PC-3 (cell line): ENCODE data around the gene JAZF1. TPM values are rescaled to one million over a fixed set of nuclear protein-coding genes. Genes with fewer than 3 reads are reported as not detected.

ENCODE experiments used
- ATAC-seq: fragments of 200-7000 bp; cut with Tn5 transposase; 2 replicates; pipeline ENCODE4 v1.9.1; 2020; ENCODE audit warnings: mild to moderate bottlenecking, moderate library complexity
- BruUV-seq: library from RNA; stranded (reverse); fragments of 400-500 nt; replicated peaks from 2 replicates; lab custom pipeline; 2021; lab: Mats Ljungman, UMichigan
- CTCF ChIA-PET: fragments of 300-600 bp; sonication (Branson Sonifier 250); formaldehyde crosslinking; loops from one replicate; lab custom pipeline; 2022; ENCODE audit warnings: antibody characterized with exemption; lab: Charles Lee
- POLR2A ChIA-PET: fragments of 300-600 bp; sonication (Branson Sonifier 250); formaldehyde crosslinking; loops from one replicate; lab custom pipeline; 2022; ENCODE audit warnings: antibody characterized with exemption; ENCODE audit not compliant: unreplicated experiment; lab: Charles Lee
- DNase-seq: peaks from one replicate; pipeline ENCODE4 v3.0.0-alpha.2; 2015
- H2AFZ ChIP-seq: fragments of 300-600 bp; sonication (generic); 2 replicates; pipeline ENCODE4 v1.6.0; 2016; ENCODE audit warnings: antibody characterized with exemption, low read length
- H3F3A ChIP-seq: fragments of 300-600 bp; sonication (generic); one replicate; pipeline ENCODE4 v1.6.0; 2017; ENCODE audit warnings: antibody characterized with exemption, low read length, control low read depth, mild to moderate bottlenecking; ENCODE audit not compliant: unreplicated experiment
- H3K27ac ChIP-seq: fragments of 300-600 bp; sonication (generic); 2 replicates; pipeline ENCODE4 v1.5.1; 2016; ENCODE audit warnings: mild to moderate bottlenecking, low read length
- H3K27me3 ChIP-seq: fragments of 300-600 bp; sonication (generic); 2 replicates; pipeline ENCODE4 v1.6.1; 2016; ENCODE audit warnings: low read length, mixed read lengths
- H3K36me3 ChIP-seq: fragments of 300-600 bp; sonication (generic); 2 replicates; pipeline ENCODE4 v1.6.1; 2016; ENCODE audit warnings: low read depth, mixed run types, low read length, mixed read lengths
- H3K4me1 ChIP-seq: fragments of 300-600 bp; sonication (generic); 2 replicates; pipeline ENCODE4 v1.5.1; 2016; ENCODE audit warnings: low read length; ENCODE audit not compliant: insufficient read depth
- H3K4me2 ChIP-seq: fragments of 300-600 bp; sonication (generic); 2 replicates; pipeline ENCODE4 v1.6.0; 2016; ENCODE audit warnings: low read length
- H3K4me3 ChIP-seq: fragments of 300-600 bp; sonication (generic); 2 replicates; pipeline ENCODE4 v1.5.1; 2016; ENCODE audit warnings: mild to moderate bottlenecking, low read length, mixed read lengths
- H3K79me2 ChIP-seq: fragments of 300-600 bp; sonication (generic); 2 replicates; pipeline ENCODE4 v1.6.1; 2017; ENCODE audit warnings: low read length, mixed read lengths
- H3K9ac ChIP-seq: fragments of 300-600 bp; sonication (generic); 2 replicates; pipeline ENCODE4 v1.6.0; 2016; ENCODE audit warnings: mild to moderate bottlenecking, low read length
- H3K9me2 ChIP-seq: fragments of 300-600 bp; sonication (generic); replicated peaks from 2 replicates; pipeline ENCODE4 v1.6.1; 2016; ENCODE audit warnings: mixed run types, low read length, mixed read lengths
- H3K9me3 ChIP-seq: fragments of 300-600 bp; sonication (generic); 2 replicates; pipeline ENCODE4 v1.6.1; 2016; ENCODE audit warnings: low read length, mixed read lengths
- H4K20me1 ChIP-seq: fragments of 300-600 bp; sonication (generic); 2 replicates; pipeline ENCODE4 v1.6.1; 2016; ENCODE audit warnings: low read length, mixed read lengths
- EZH2 ChIP-seq: fragments of 300-600 bp; sonication (generic); IDR thresholded peaks from one replicate; pipeline ENCODE4 v1.6.1; 2017; ENCODE audit warnings: antibody characterized with exemption, mild to moderate bottlenecking, low read length; ENCODE audit not compliant: unreplicated experiment
- EZH2phosphoT487 ChIP-seq: fragments of 300-600 bp; sonication (generic); IDR thresholded peaks from 2 replicates; pipeline ENCODE4 v1.6.1; 2018; ENCODE audit warnings: mild to moderate bottlenecking, antibody characterized with exemption, low read length, borderline replicate concordance
- intact Hi-C: fragments of 100-400 bp; cut with micrococcal nuclease; formaldehyde crosslinking; loops from 2 replicates; pipeline ENCODE4 v1.9.0; 2023
- total RNA-seq: library from RNA; depleted of rRNA; stranded (reverse); fragments of >200 nt; gene quantifications from 2 replicates; pipeline ENCODE4 v1.2.3, GENCODE V29; 2014
- TF ChIP-seq, protein P1 (sequence below): fragments of 300-600 bp; sonication (generic); conservative IDR thresholded peaks from 2 replicates; pipeline ENCODE4 v1.5.1; 2017; ENCODE audit warnings: antibody characterized with exemption, low read depth, mild to moderate bottlenecking, low read length

The JAZF1 gene
- total RNA-seq, 1 experiment from 2014 or later = 2.3 TPM

DNA sequence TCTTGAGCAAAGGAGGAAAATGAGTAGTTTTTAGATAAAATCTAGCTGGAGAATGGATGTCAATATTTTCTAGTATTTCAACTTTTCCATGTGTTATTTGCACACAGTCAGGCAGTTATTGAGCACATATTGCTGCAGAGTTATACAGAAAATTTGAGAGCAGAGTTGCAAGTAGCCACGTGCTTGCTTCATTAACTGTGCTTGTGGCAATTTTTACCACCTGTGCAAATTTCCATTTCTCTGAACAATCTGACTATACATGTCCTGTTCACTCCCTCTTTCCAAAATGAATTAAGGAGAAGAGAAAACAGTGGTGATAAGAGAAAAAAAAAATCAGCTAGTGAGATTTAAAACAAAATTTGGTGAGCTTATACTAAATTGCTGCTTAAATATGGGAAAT, 262.1 kb downstream of the JAZF1 start:
- Histone ChIP-seq H3K36me3 (peaks cover 5% of the 10 kb centered on the region; the same call in 1 of the 2 replicates), H3K9ac (no peak overlapping the region), H3K27me3 (no peaks in the 10 kb centered on the region), H3K9me2 (no peaks in the 10 kb centered on the region), H3F3A (no peaks in the 10 kb centered on the region), H4K20me1 (no peaks in the 10 kb centered on the region), H3K4me3 (no peak overlapping the region), H3K27ac (no peak overlapping the region), H3K79me2 (no peaks in the 10 kb centered on the region), H3K4me1 (peaks cover 43% of the 10 kb centered on the region), H2AFZ (no peak overlapping the region), H3K9me3 (no peaks in the 10 kb centered on the region), H3K4me2 (no peak overlapping the region)
- TF ChIP-seq, protein P1, sequence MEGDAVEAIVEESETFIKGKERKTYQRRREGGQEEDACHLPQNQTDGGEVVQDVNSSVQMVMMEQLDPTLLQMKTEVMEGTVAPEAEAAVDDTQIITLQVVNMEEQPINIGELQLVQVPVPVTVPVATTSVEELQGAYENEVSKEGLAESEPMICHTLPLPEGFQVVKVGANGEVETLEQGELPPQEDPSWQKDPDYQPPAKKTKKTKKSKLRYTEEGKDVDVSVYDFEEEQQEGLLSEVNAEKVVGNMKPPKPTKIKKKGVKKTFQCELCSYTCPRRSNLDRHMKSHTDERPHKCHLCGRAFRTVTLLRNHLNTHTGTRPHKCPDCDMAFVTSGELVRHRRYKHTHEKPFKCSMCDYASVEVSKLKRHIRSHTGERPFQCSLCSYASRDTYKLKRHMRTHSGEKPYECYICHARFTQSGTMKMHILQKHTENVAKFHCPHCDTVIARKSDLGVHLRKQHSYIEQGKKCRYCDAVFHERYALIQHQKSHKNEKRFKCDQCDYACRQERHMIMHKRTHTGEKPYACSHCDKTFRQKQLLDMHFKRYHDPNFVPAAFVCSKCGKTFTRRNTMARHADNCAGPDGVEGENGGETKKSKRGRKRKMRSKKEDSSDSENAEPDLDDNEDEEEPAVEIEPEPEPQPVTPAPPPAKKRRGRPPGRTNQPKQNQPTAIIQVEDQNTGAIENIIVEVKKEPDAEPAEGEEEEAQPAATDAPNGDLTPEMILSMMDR = no peak
- TF ChIP-seq EZH2 (no peak), EZH2phosphoT487 (no peak)
- ATAC-seq = no peak
- BruUV-seq = no TSS peak
- intact Hi-C loops = no loop called here
- DNase-seq = no peak
- ChIA-PET POLR2A (interaction anchor here (0.7 kb wide), 1 partner anchor 12 kb away, joined by 3 read pairs; no protein-coding TSS in a partner anchor), CTCF (interaction anchor here (0.5 kb wide), 1 partner anchor 183 kb away, joined by 4 read pairs; no protein-coding TSS in a partner anchor)

DNA sequence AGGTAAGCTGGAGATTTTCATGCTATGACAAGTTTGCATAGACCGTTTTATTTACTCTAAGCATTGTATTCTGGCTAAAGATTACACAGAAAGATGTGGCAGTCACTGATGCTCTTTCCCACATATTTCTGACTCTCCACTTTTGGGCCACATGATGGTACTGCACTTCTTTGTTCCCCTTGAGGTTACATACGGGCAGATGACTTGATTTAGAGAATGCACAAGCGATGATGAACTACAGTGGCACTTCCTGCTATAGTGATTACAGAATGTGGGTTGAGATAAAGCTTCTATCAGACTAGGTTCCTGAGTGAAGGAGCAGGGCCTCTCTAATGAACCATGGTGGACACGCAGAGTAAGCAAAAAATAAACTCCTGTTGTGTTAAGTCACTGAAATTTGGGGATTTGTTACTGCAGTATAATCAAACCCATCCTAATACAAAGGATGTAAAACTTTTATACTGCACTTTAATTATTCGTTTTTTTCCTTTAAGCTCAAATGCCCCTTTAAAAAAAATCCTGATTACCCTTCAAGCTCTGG, 262.8 kb downstream of the JAZF1 start:
- H3K4me3 ChIP-seq = no peak overlapping the region
- H3K9me2 ChIP-seq = no peaks in the 10 kb centered on the region
- DNase-seq (peak; percentile 64), ATAC-seq (peak; percentile 35)
- peak overlapping the region; percentile 6; the same call in 1 of the 2 replicates for H3K27ac ChIP-seq
- TF ChIP-seq EZH2 (no peak), EZH2phosphoT487 (no peak)
- TF ChIP-seq, protein P1 = no peak
- peaks cover 5% of the 10 kb centered on the region; the same call in 1 of the 2 replicates for H3K36me3 ChIP-seq
- H3F3A ChIP-seq = no peaks in the 10 kb centered on the region
- no TSS peak for BruUV-seq
- no peaks in the 10 kb centered on the region for H3K9me3 ChIP-seq
- no peaks in the 10 kb centered on the region for H3K27me3 ChIP-seq
- no peaks in the 10 kb centered on the region for H3K79me2 ChIP-seq
- H3K4me2 ChIP-seq = peak overlapping the region; percentile 23; the same call in 1 of the 2 replicates
- CTCF ChIA-PET = interaction anchor here (0.5 to 1.0 kb wide), 3 partner anchors 81 to 184 kb away, joined by 3 to 4 read pairs (median 4); no protein-coding TSS in a partner anchor
- POLR2A ChIA-PET = interaction anchor here (0.7 kb wide), 1 partner anchor 11 kb away, joined by 3 read pairs; no protein-coding TSS in a partner anchor
- H4K20me1 ChIP-seq = no peaks in the 10 kb centered on the region
- intact Hi-C loops = no loop called here
- no peak overlapping the region for H3K9ac ChIP-seq
- peaks cover 43% of the 10 kb centered on the region for H3K4me1 ChIP-seq
- no peak overlapping the region for H2AFZ ChIP-seq

- CTCF ChIA-PET = interaction anchor here (0.6 to 1.0 kb wide), 3 partner anchors 81 to 721 kb away, joined by 3 to 4 read pairs (median 3); no protein-coding TSS in a partner anchor
- no TSS peak for BruUV-seq
- no peak for ATAC-seq
Observed at GRCh38 chr7:27917119-27917518, 263.5 kb downstream of the JAZF1 start.

More at GRCh38 chr7:27917119-27917518, 263.5 kb downstream of the JAZF1 start:
- no peaks in the 10 kb centered on the region for H3K27me3 ChIP-seq
- H3K9ac ChIP-seq = no peak overlapping the region
- no peaks in the 10 kb centered on the region for H3K79me2 ChIP-seq
- H2AFZ ChIP-seq = no peak overlapping the region
- no peaks in the 10 kb centered on the region for H3F3A ChIP-seq
- no peaks in the 10 kb centered on the region for H3K9me3 ChIP-seq
- POLR2A ChIA-PET = interaction anchor here (0.5 kb wide), 1 partner anchor 143 kb away, joined by 6 read pairs; no protein-coding TSS in a partner anchor
- peak overlapping the region; percentile 6; the same call in 1 of the 2 replicates for H3K27ac ChIP-seq
- H3K4me1 ChIP-seq = peaks cover 43% of the 10 kb centered on the region
- DNase-seq = no peak
- H3K4me2 ChIP-seq = peak overlapping the region; percentile 23; the same call in 1 of the 2 replicates
- TF ChIP-seq, protein P1 = no peak
- TF ChIP-seq EZH2phosphoT487 (no peak), EZH2 (no peak)
- no peaks in the 10 kb centered on the region for H4K20me1 ChIP-seq
- intact Hi-C loops = no loop called here
- H3K4me3 ChIP-seq = no peak overlapping the region
- no peaks in the 10 kb centered on the region for H3K9me2 ChIP-seq
- H3K36me3 ChIP-seq = peaks cover 5% of the 10 kb centered on the region; the same call in 1 of the 2 replicates
